ENCODE data around the gene ANG. TPM values are rescaled to one million over a fixed set of nuclear protein-coding genes. Genes with fewer than 3 reads are reported as not detected.

Gene ANG
- total RNA-seq, 1 experiment from 2014 or later = 3.2 TPM

Other genes with a start within 250 kb of the ANG start
- gene OSGEP, start 234.0 kb upstream of the ANG start, total RNA-seq (2014; rRNA removed; shearing (Covaris generic); ENCODE audit: low replicate concordance) = 31.7 and 47.5 TPM in 2 replicates
- 145 and 217 TPM in 2 replicates for gene APEX1, start 233.5 kb upstream of the ANG start, total RNA-seq (2014; rRNA removed; shearing (Covaris generic); ENCODE audit: low replicate concordance)
- 21.4 and 23.3 TPM in 2 replicates for gene PIP4P1, start 227.3 kb upstream of the ANG start, total RNA-seq (2014; rRNA removed; shearing (Covaris generic); ENCODE audit: low replicate concordance)
- 21.3 and 26.7 TPM in 2 replicates for gene PNP, start 219.4 kb upstream of the ANG start, total RNA-seq (2014; rRNA removed; shearing (Covaris generic); ENCODE audit: low replicate concordance)
- gene RNASE10, start 183.2 kb upstream of the ANG start, total RNA-seq (2014; rRNA removed; shearing (Covaris generic); ENCODE audit: low replicate concordance) = not detected in 2 replicates
- not detected in 2 replicates for gene RNASE9, start 127.7 kb upstream of the ANG start, total RNA-seq (2014; rRNA removed; shearing (Covaris generic); ENCODE audit: low replicate concordance)
- not detected in 2 replicates for gene RNASE11, start 100.8 kb upstream of the ANG start, total RNA-seq (2014; rRNA removed; shearing (Covaris generic); ENCODE audit: low replicate concordance)
- gene RNASE12, start 97.4 kb upstream of the ANG start, total RNA-seq (2014; rRNA removed; shearing (Covaris generic); ENCODE audit: low replicate concordance) = not detected in 2 replicates
- gene OR6S1, start 47.1 kb upstream of the ANG start, total RNA-seq (2014; rRNA removed; shearing (Covaris generic); ENCODE audit: low replicate concordance) = not detected in 2 replicates
- 2.3 and 6.1 TPM in 2 replicates for gene RNASE4, start 4.2 kb upstream of the ANG start, total RNA-seq (2014; rRNA removed; shearing (Covaris generic); ENCODE audit: low replicate concordance)
- gene EDDM3A, start 57.1 kb downstream of the ANG start, total RNA-seq (2014; rRNA removed; shearing (Covaris generic); ENCODE audit: low replicate concordance) = not detected in 2 replicates
- not detected in 2 replicates for gene EDDM3B, start 79.6 kb downstream of the ANG start, total RNA-seq (2014; rRNA removed; shearing (Covaris generic); ENCODE audit: low replicate concordance)
- not detected in 2 replicates for gene RNASE6, start 92.5 kb downstream of the ANG start, total RNA-seq (2014; rRNA removed; shearing (Covaris generic); ENCODE audit: low replicate concordance)
- not detected in 2 replicates for gene RNASE1, start 114.1 kb downstream of the ANG start, total RNA-seq (2014; rRNA removed; shearing (Covaris generic); ENCODE audit: low replicate concordance)
- not detected in 2 replicates for gene RNASE3, start 202.6 kb downstream of the ANG start, total RNA-seq (2014; rRNA removed; shearing (Covaris generic); ENCODE audit: low replicate concordance)